Common myeloid progenitor, CD34-positive (primary cell): ENCODE measurements around the gene RAP1GAP.

Source experiments
- CTCF ChIA-PET: fragments of 350-600 bp; sonication (Branson Sonifier 250); formaldehyde crosslinking; loops from one replicate; lab custom pipeline; 2021; ENCODE audit warnings: antibody characterized with exemption; lab: Charles Lee
- POLR2A ChIA-PET: fragments of 350-600 bp; sonication (Branson Sonifier 250); formaldehyde crosslinking; loops from one replicate; lab custom pipeline; 2021; ENCODE audit warnings: antibody characterized with exemption; lab: Charles Lee
- DNase-seq, 3 donors: peaks; one replicate each; pipeline versions ENCODE4 v3.0.0 to v3.0.0-alpha.2; 2013
- H3K27ac ChIP-seq, 2 experiments: 1 replicate in 1 of 2; 2 replicates in 1 of 2; pipeline ENCODE4 v1.7.0; 2013; ENCODE audit warnings: inconsistent platforms in 2 of 2, low read length in 2 of 2, mild to moderate bottlenecking in 2 of 2, low read depth in 1 of 2, moderate library complexity in 1 of 2; ENCODE audit not compliant: severe bottlenecking in 2 of 2, insufficient read depth in 1 of 2, poor library complexity in 1 of 2
- H3K27me3 ChIP-seq, 5 experiments: replicated peaks in 2 of 5; 1 replicate in 3 of 5; 2 replicates in 2 of 5; pipeline versions ENCODE4 v1.6.1 to v1.7.0; 2013; ENCODE audit warnings: low read length in 4 of 5, mild to moderate bottlenecking in 2 of 5, moderate library complexity in 2 of 5, inconsistent platforms in 1 of 5; ENCODE audit not compliant: insufficient read depth in 5 of 5, control insufficient read depth in 4 of 5
- H3K36me3 ChIP-seq, 4 experiments: 1 replicate in 2 of 4; 2 replicates in 2 of 4; pipeline versions ENCODE4 v1.6.1 to v1.7.0; 2013; ENCODE audit warnings: low read length in 3 of 4, control low read depth in 1 of 4, mild to moderate bottlenecking in 1 of 4; ENCODE audit not compliant: control insufficient read depth in 4 of 4, insufficient read depth in 4 of 4
- H3K4me1 ChIP-seq, 4 experiments: 1 replicate in 3 of 4; 2 replicates in 1 of 4; pipeline versions ENCODE4 v1.6.1 to v1.7.1; 2013; ENCODE audit warnings: low read length in 3 of 4, mild to moderate bottlenecking in 3 of 4, control low read depth in 1 of 4, inconsistent platforms in 1 of 4, moderate library complexity in 1 of 4; ENCODE audit not compliant: control insufficient read depth in 4 of 4, insufficient read depth in 4 of 4; ENCODE audit errors: control extremely low read depth in 1 of 4
- H3K4me3 ChIP-seq, 7 experiments: 1 replicate in 4 of 7; 2 replicates in 3 of 7; pipeline versions ENCODE4 v1.5.1 to v1.7.0; 2013; ENCODE audit warnings: mild to moderate bottlenecking in 7 of 7, low read length in 6 of 7, moderate library complexity in 6 of 7, inconsistent platforms in 2 of 7, low read depth in 2 of 7, control low read depth in 1 of 7; ENCODE audit not compliant: insufficient read depth in 4 of 7, control insufficient read depth in 1 of 7; ENCODE audit errors: extremely low read depth in 1 of 7
- H3K9me3 ChIP-seq, 5 experiments: 1 replicate in 4 of 5; 2 replicates in 1 of 5; pipeline versions ENCODE4 v1.6.1 to v1.7.1; 2013; ENCODE audit warnings: low read length in 4 of 5, mild to moderate bottlenecking in 2 of 5, inconsistent platforms in 1 of 5, low read depth in 1 of 5, moderate library complexity in 1 of 5; ENCODE audit not compliant: control insufficient read depth in 4 of 5, insufficient read depth in 2 of 5; ENCODE audit errors: control extremely low read depth in 1 of 5
- WGBS: methylation state at CpG from one replicate; pipeline ENCODE4 v1.1.5; 2013; ENCODE audit not compliant: insufficient coverage; 5-methylcytosine and 5-hydroxymethylcytosine counted together

The RAP1GAP gene

GRCh38 chr1:21704145-21704544, 35.0 kb upstream of the RAP1GAP start:
- Histone ChIP-seq H3K36me3 (peaks cover 13 to 69% (median 33%) of the 10 kb centered on the region in 4 experiments), H3K9me3 (no peaks in the 10 kb centered on the region)

DNA sequence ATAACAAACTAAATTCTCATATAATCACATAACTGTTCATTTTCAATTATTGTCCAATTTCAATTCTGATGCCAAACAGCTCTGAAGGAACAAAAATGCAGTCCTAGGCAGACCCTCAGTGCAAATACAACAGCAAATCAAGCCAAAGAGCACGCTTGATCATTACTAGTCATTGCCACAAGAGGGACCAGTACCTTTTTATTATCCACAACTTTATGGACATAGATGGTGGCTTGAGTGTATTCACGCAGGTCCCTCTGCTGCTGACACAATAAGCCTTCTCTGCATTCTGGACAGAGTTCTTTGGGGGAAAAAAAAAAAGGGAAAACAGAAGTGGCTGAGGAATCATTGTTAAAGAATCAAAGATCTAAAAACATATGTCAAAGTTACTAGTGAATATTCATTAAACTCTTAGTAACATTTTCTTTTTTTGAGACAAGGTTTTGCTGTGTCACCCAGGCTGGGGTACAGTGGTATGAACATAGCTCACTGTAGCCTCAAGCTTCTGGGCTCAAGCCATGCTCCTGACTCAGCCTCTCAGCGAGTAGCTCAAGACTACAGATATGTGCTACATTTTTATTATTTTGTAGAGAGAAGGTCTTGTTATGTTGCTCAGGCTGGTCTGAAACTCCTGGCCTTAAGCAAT, 34.3 kb upstream of the RAP1GAP start:
- H3K36me3 ChIP-seq, result peaks cover 13 to 69% (median 35%) of the 10 kb centered on the region in 4 experiments
- DNase-seq, result peak; percentile 66 to 78 (median 75)
- POLR2A ChIA-PET, result no interaction called here
- no peak overlapping the region for H3K4me3 ChIP-seq
- H3K4me1 ChIP-seq, result peaks cover 0 to 3% (median 0%) of the 10 kb centered on the region in 4 experiments
- CTCF ChIA-PET, result interaction anchor here (0.6 to 2.2 kb wide), 11 partner anchors 17 to 318 kb away, joined by 3 to 10 read pairs (median 3); no protein-coding TSS in a partner anchor
- no peaks in the 10 kb centered on the region for H3K27me3 ChIP-seq
- no CpG with 5 or more reads among the region's 3 CpGs for WGBS
- H3K27ac ChIP-seq, result peak overlapping the region in 1 of 2 experiments; percentile 60
- no peaks in the 10 kb centered on the region for H3K9me3 ChIP-seq

More at GRCh38 chr1:21704145-21704544, 35.0 kb upstream of the RAP1GAP start:
- H3K4me3 ChIP-seq, result no peak overlapping the region
- 100% methylated on average over 1 of the region's 5 CpGs for WGBS
- H3K27me3 ChIP-seq, result no peaks in the 10 kb centered on the region
- ChIA-PET POLR2A (no interaction called here), CTCF (interaction anchor here (0.7 to 2.2 kb wide), 7 partner anchors 16 to 317 kb away, joined by 3 to 10 read pairs (median 5); no protein-coding TSS in a partner anchor)
- H3K27ac ChIP-seq, result peak overlapping the region in 1 of 2 experiments; percentile 60
- H3K4me1 ChIP-seq, result peaks cover 0 to 3% (median 0%) of the 10 kb centered on the region in 4 experiments
- no peak for DNase-seq

DNA sequence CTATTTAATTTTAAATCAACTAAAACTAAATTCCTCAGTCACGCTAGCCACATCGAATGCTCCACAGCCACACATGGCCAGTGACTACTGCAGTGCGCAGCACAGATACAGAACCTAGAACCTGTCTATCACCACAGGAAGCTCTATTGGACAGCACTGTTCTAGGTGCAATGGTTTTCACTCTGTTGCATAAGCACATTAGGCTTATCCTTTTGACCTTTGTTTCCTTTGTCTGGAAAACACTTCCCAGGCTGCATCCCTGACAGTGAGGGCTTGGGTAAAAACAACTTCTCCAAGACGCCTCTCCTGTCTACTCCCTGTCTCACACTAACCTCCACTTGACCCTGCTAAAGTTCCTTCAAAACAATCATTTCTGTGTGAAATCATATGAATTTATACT, 33.6 kb upstream of the RAP1GAP start:
- H3K36me3 ChIP-seq, result peaks cover 11 to 68% (median 32%) of the 10 kb centered on the region in 4 experiments
- H3K4me1 ChIP-seq, result peaks cover 0 to 3% (median 0%) of the 10 kb centered on the region in 4 experiments
- no peak overlapping the region for H3K4me3 ChIP-seq
- POLR2A ChIA-PET, result no interaction called here
- 98% methylated on average over 3 of the region's 4 CpGs for WGBS
- no peaks in the 10 kb centered on the region for H3K9me3 ChIP-seq
- H3K27ac ChIP-seq, result no peak overlapping the region
- CTCF ChIA-PET, result interaction anchor here (0.6 to 2.2 kb wide), 8 partner anchors 26 to 319 kb away, joined by 3 to 10 read pairs (median 4); no protein-coding TSS in a partner anchor
- no peak for DNase-seq
- H3K27me3 ChIP-seq, result no peaks in the 10 kb centered on the region

- peaks cover 9 to 60% (median 30%) of the 10 kb centered on the region in 4 experiments for H3K36me3 ChIP-seq
- CTCF ChIA-PET, result interaction anchor here (0.7 kb wide), 1 partner anchor 959 kb away, joined by 3 read pairs; no protein-coding TSS in a partner anchor
- H3K9me3 ChIP-seq, result no peaks in the 10 kb centered on the region
- WGBS, result 80% methylated on average over 1 of the region's 6 CpGs
- POLR2A ChIA-PET, result interaction anchor here (0.6 kb wide), 1 partner anchor 83 kb away, joined by 4 read pairs; no protein-coding TSS in a partner anchor
- no peaks in the 10 kb centered on the region for H3K27me3 ChIP-seq
- DNase-seq, result no peak
- no peak overlapping the region for H3K27ac ChIP-seq
- no peak overlapping the region for H3K4me3 ChIP-seq
- H3K4me1 ChIP-seq, result no peaks in the 10 kb centered on the region
Measured at GRCh38 chr1:21701401-21701800, 32.2 kb upstream of the RAP1GAP start.

- Histone ChIP-seq H3K9me3 (no peaks in the 10 kb centered on the region), H3K27me3 (no peaks in the 10 kb centered on the region), H3K36me3 (peaks cover 7 to 56% (median 30%) of the 10 kb centered on the region in 4 experiments), H3K4me1 (no peaks in the 10 kb centered on the region), H3K27ac (peak overlapping the region in 1 of 2 experiments; percentile 55), H3K4me3 (no peak overlapping the region)
- CTCF ChIA-PET, result no interaction called here
- POLR2A ChIA-PET, result no interaction called here
- DNase-seq, result peak in 2 of 3 donors; percentile 18 to 19
- WGBS, result 25% methylated on average over 4 of the region's 4 CpGs
Measured at GRCh38 chr1:21700094-21700493, 30.9 kb upstream of the RAP1GAP start.

DNA sequence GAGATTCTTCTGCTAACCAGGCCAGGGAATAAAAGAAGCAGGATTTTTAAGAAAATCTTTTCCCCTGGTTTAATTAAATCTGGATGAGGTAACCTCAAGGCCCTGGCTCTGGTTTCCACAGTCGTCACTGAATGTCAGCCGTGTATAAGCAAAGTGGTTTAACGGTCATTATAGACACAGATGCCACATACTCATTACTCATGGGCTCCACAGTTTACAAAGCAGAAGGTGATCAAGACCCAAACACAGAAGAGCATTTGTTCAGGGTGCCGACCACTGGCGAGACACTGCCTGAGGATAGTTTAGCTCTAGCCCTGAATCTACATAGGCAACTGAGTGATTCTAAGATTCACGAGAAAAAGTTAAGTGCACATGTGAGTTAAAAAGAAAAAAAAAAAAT, 27.8 kb upstream of the RAP1GAP start:
- ChIA-PET CTCF (no interaction called here), POLR2A (no interaction called here)
- Histone ChIP-seq H3K27me3 (no peaks in the 10 kb centered on the region), H3K4me1 (no peaks in the 10 kb centered on the region), H3K9me3 (no peaks in the 10 kb centered on the region), H3K36me3 (peaks cover 24 to 57% (median 39%) of the 10 kb centered on the region in 4 experiments), H3K27ac (no peak overlapping the region), H3K4me3 (no peak overlapping the region)
- no peak for DNase-seq
- WGBS, result 98% methylated on average over 5 of the region's 6 CpGs

GRCh38 chr1:21693732-21694131, 24.6 kb upstream of the RAP1GAP start:
- H3K4me3 ChIP-seq, result no peak overlapping the region
- no peak for DNase-seq
- no peak overlapping the region for H3K27ac ChIP-seq
- POLR2A ChIA-PET, result no interaction called here
- peaks cover 29 to 65% (median 47%) of the 10 kb centered on the region in 4 experiments for H3K36me3 ChIP-seq
- no peaks in the 10 kb centered on the region for H3K9me3 ChIP-seq
- no peaks in the 10 kb centered on the region for H3K4me1 ChIP-seq
- H3K27me3 ChIP-seq, result no peaks in the 10 kb centered on the region
- CTCF ChIA-PET, result no interaction called here
